Suprapubic skin (tissue), 4 donors: ENCODE data around the gene CHN1. TPM values are rescaled to one million over a fixed set of nuclear protein-coding genes. Genes with fewer than 3 reads are reported as not detected.

Experiments
- DNase-seq, 2 donors: peaks; one replicate each; pipeline ENCODE4 v3.0.0-alpha.2; 2019; ENCODE audit warnings: low spot score in 2 of 2
- H3K27ac ChIP-seq: fragments of 200-600 bp; sonication (generic); one replicate; pipeline ENCODE4 v1.5.1; 2019
- H3K27me3 ChIP-seq: fragments of 200-600 bp; sonication (generic); one replicate; pipeline ENCODE4 v1.5.1; 2019
- H3K36me3 ChIP-seq: fragments of 200-600 bp; sonication (generic); one replicate; pipeline ENCODE4 v1.5.1; 2019
- H3K4me1 ChIP-seq: fragments of 200-600 bp; sonication (generic); one replicate; pipeline ENCODE4 v1.5.1; 2019
- H3K4me3 ChIP-seq: fragments of 200-600 bp; sonication (generic); one replicate; pipeline ENCODE4 v1.5.1; 2019; ENCODE audit warnings: mild to moderate bottlenecking
- H3K9me3 ChIP-seq: fragments of 200-600 bp; sonication (generic); one replicate; pipeline ENCODE4 v1.5.1; 2019
- EP300 ChIP-seq: sonication (generic); formaldehyde crosslinking; IDR thresholded peaks from one replicate; pipeline ENCODE4 v1.6.1; 2017; ENCODE audit warnings: antibody characterized with exemption
- POLR2A ChIP-seq, 2 donors: fragments of 450-650 bp; IDR thresholded peaks; one replicate each; pipeline ENCODE4 v1.6.1; 2017; ENCODE audit warnings: antibody characterized with exemption in 2 of 2, mild to moderate bottlenecking in 2 of 2, moderate library complexity in 2 of 2
- POLR2AphosphoS5 ChIP-seq, 3 donors: sonication (generic); formaldehyde crosslinking; IDR thresholded peaks; one replicate each; pipeline ENCODE4 v1.6.1; 2017; ENCODE audit warnings: antibody characterized with exemption in 3 of 3
- WGBS: methylation state at CpG from one replicate; pipeline ENCODE4 v1.1.5; 2018; 5-methylcytosine and 5-hydroxymethylcytosine counted together
- total RNA-seq, 4 donors: library from RNA; depleted of rRNA; stranded (reverse); fragments of >200 nt; gene quantifications; one replicate each; pipeline ENCODE4 v1.1.0, GENCODE V29; 2016
- TF ChIP-seq, protein P1 (sequence below), 2 donors: fragments of 200-600 bp in 1 of 2; fragments of 450-650 bp in 1 of 2; sonication (generic) in 1 of 2; IDR thresholded peaks; one replicate each; pipeline ENCODE4 v1.5.1; 2016 to 2019; ENCODE audit warnings: antibody characterized with exemption in 2 of 2, mild to moderate bottlenecking in 1 of 2, moderate library complexity in 1 of 2

CHN1 gene
- total RNA-seq, 4 donors from 2014 or later, result 1.6 to 4.9 (median 3.6) TPM

DNA sequence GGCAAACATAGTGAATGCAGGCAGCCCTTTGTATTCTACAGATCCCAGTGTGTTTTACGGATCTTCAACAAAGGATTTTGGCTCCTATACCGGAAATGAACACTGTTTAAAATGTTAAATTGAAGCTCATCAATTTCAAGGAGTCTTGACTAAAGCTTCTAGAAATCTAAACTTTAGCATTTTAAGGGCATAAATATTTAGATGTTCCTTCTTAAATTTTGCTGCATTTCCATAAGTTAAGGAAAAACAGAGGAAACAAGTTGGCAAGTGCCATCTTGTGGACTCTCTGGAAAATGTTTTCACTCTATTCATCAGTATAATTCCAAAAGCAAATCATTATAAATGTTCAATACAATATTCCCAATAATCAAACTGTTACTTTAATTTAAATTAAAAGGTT, 19.6 kb downstream of the CHN1 start:
- no peaks in the 10 kb centered on the region for H3K9me3 ChIP-seq
- H3K27me3 ChIP-seq, result no peaks in the 10 kb centered on the region
- TF ChIP-seq POLR2AphosphoS5 (IDR thresholded peaks at IDR 0.05), result no peak
- TF ChIP-seq, protein P1, sequence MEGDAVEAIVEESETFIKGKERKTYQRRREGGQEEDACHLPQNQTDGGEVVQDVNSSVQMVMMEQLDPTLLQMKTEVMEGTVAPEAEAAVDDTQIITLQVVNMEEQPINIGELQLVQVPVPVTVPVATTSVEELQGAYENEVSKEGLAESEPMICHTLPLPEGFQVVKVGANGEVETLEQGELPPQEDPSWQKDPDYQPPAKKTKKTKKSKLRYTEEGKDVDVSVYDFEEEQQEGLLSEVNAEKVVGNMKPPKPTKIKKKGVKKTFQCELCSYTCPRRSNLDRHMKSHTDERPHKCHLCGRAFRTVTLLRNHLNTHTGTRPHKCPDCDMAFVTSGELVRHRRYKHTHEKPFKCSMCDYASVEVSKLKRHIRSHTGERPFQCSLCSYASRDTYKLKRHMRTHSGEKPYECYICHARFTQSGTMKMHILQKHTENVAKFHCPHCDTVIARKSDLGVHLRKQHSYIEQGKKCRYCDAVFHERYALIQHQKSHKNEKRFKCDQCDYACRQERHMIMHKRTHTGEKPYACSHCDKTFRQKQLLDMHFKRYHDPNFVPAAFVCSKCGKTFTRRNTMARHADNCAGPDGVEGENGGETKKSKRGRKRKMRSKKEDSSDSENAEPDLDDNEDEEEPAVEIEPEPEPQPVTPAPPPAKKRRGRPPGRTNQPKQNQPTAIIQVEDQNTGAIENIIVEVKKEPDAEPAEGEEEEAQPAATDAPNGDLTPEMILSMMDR (IDR thresholded peaks at IDR 0.05), result peak in 1 of 2 donors; percentile 8
- TF ChIP-seq EP300, result no peak
- TF ChIP-seq POLR2A (IDR thresholded peaks at IDR 0.05), result no peak
- H3K27ac ChIP-seq, result no peak overlapping the region
- WGBS, result 64% methylated on average over 2 of the region's 2 CpGs
- no peak overlapping the region for H3K4me3 ChIP-seq
- no peak for DNase-seq
- peaks cover 3% of the 10 kb centered on the region for H3K4me1 ChIP-seq
- H3K36me3 ChIP-seq, result no peaks in the 10 kb centered on the region

DNA sequence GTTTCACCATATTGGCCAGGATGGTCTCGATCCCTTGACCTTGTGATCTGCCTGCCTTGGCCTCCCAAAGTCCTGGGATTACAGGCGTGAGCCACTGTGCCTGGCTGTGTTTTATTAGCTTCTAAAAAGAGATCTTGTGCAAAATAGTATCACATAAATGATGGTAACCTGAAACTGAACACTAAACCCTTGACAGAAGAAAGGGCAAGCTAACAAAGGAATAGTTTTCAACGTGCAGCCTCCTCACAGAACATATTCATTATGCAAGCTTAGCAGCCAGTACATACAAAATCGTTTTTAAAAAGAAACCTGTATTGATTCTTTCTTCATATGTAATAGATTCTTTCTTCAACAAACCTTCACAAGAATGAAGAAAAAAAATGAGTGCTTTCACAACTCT, 20.6 kb downstream of the CHN1 start:
- Histone ChIP-seq H3K4me1 (no peaks in the 10 kb centered on the region), H3K27ac (no peak overlapping the region), H3K27me3 (no peaks in the 10 kb centered on the region), H3K4me3 (no peak overlapping the region), H3K36me3 (no peaks in the 10 kb centered on the region), H3K9me3 (no peaks in the 10 kb centered on the region)
- no peak for DNase-seq
- 65% methylated on average over 4 of the region's 4 CpGs for WGBS
- TF ChIP-seq POLR2AphosphoS5 (IDR thresholded peaks at IDR 0.05) (no peak), EP300 (no peak), POLR2A (IDR thresholded peaks at IDR 0.05) (no peak)
- TF ChIP-seq, protein P1 (IDR thresholded peaks at IDR 0.05), result no peak

DNA sequence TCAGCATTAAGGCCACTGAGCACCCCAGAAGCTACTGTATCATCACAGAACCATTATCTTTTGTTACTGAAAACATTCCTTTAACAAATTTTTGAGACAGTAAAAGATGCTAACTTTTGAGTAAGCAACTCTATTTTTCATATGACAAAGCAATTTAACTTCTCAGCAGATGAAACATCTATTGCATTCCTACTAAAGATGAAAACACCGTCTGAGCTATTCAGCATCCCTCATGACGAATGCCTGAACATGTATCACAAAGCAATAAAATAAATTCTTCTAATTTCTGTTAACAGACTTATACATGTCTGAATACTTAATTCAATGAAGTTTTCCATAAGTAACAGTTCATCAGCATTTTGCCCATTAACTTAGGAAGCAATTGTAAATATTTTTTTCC, 23.9 kb downstream of the CHN1 start:
- TF ChIP-seq, protein P1 (IDR thresholded peaks at IDR 0.05), result no peak
- H3K27me3 ChIP-seq, result no peaks in the 10 kb centered on the region
- 48% methylated on average over 2 of the region's 2 CpGs for WGBS
- H3K9me3 ChIP-seq, result no peaks in the 10 kb centered on the region
- H3K36me3 ChIP-seq, result no peaks in the 10 kb centered on the region
- no peaks in the 10 kb centered on the region for H3K4me1 ChIP-seq
- H3K27ac ChIP-seq, result no peak overlapping the region
- H3K4me3 ChIP-seq, result no peak overlapping the region
- no peak for DNase-seq

DNA sequence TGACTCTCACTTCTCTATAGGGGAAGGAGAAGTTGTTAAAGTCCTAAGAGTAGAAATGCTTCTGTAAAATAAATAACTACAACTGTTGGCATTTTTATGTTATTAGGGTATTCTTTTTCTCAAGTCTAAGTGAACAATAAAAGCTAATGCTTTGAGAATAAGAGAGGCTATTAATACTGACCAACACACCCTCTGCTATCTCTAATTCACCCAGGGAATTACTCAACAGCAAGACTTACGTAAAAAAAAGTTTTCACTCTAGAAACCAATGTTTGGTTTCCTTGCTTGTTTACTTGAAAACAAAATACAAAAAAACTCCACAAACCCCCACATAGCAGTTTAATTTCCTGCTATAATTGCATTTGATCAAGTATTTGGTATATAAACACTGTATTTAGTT, 25.2 kb downstream of the CHN1 start:
- 83% methylated on average over 1 of the region's 1 CpG for WGBS
- DNase-seq, result no peak
- H3K4me1 ChIP-seq, result no peaks in the 10 kb centered on the region
- no peaks in the 10 kb centered on the region for H3K9me3 ChIP-seq
- H3K27me3 ChIP-seq, result no peaks in the 10 kb centered on the region
- no peaks in the 10 kb centered on the region for H3K36me3 ChIP-seq
- TF ChIP-seq, protein P1 (IDR thresholded peaks at IDR 0.05), result no peak
- TF ChIP-seq EP300 (no peak), POLR2A (IDR thresholded peaks at IDR 0.05) (no peak), POLR2AphosphoS5 (IDR thresholded peaks at IDR 0.05) (no peak)
- H3K4me3 ChIP-seq, result no peak overlapping the region
- H3K27ac ChIP-seq, result no peak overlapping the region

DNA sequence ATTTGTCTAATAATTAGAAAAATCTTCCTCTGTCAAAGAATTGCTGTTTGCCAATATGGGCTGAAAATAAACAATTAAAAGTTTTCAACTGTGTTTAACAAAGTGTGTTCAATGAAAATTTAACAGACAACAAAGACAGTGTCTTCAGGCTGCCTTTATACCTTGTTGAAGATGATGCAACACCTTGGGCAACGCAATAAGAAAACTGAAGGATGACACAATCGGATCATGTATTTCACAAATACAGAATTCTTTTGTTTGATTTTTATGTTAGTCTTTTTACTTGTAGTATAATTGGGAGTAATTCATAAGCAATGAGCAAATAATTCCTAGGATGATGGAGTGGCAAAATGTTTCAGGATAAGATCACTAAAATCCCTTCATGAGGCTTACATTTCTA, 27.8 kb downstream of the CHN1 start:
- Histone ChIP-seq H3K36me3 (no peaks in the 10 kb centered on the region), H3K4me1 (no peaks in the 10 kb centered on the region), H3K4me3 (no peak overlapping the region), H3K27ac (no peak overlapping the region), H3K27me3 (no peaks in the 10 kb centered on the region), H3K9me3 (no peaks in the 10 kb centered on the region)
- 64% methylated on average over 2 of the region's 2 CpGs for WGBS
- DNase-seq, result no peak
- TF ChIP-seq EP300 (no peak), POLR2AphosphoS5 (IDR thresholded peaks at IDR 0.05) (no peak), POLR2A (IDR thresholded peaks at IDR 0.05) (no peak)
- TF ChIP-seq, protein P1 (IDR thresholded peaks at IDR 0.05), result no peak
